HG02840 (cell line): Measurements from ENCODE around the gene TCAF1.
A peak's percentile ranks its signal among the peaks of the same experiment; 100 is the strongest.

Experiments used
- ATAC-seq: cut with Tn5 transposase; IDR thresholded peaks from one replicate; pipeline ENCODE4 v1.9.1; 2021; ENCODE audit warnings: mild to moderate bottlenecking, moderate library complexity, moderate number of reproducible peaks; ENCODE audit not compliant: unreplicated experiment, low FRiP score

The TCAF1 gene

DNA sequence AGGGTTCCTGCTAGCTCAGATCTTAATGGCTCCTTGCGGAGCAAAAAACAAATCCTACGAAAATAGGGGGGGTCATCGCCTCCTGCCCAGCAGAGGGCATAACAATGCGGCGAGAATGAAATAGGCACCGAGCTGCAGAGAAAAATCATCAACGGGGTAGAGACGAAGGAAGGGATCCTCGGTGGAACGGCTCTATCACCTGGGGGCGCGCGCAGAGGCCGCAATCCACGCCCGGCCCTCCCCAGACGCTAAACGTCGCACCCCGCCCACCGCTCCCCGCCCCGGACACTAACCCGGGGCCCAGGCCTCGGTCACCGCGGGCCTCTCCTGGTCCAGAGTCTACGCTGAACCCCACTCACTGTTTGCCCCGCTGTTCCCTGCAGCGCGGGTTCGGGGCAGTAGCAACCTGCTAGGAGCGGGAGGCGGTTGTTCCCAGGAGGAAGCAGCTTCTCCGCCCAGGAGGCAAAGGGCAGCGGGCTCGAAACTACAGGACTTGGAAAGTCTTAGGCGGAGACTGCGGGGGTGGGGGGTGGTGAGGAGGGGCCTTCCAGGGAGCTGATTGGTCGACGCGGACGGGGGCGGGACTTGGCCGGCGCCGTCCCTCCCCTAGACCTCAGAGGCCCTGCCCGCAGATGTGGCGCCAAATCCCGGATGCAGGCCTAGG is at the start of gene TCAF1:
Gene TCAF1 (minus strand): TSS at position 509 of the 664 bp plus-strand sequence. CDS start 25,568 bp downstream, outside the sequence.
- peak; percentile 96 for ATAC-seq

DNA sequence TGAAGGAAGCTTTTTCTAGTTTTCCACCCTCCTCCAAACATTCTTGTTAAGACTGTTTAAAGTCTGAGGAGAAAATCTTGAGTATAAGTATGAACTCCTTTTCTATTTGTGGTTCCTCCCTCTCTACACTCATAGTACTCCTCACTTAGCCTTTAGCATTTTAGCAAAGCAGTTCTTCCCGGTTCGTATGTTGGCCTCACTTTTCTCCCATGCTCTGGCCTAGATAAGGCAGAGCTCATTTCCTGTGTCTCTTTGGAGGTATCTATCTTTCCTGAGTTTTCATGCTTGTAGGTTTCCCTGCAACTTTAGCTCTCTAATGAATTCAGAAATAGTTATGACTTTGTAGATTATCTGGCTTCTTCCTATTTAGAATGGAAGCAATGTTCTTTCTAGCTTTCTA is 46.8 kb upstream of the TCAF1 start:
- no peak for ATAC-seq

DNA sequence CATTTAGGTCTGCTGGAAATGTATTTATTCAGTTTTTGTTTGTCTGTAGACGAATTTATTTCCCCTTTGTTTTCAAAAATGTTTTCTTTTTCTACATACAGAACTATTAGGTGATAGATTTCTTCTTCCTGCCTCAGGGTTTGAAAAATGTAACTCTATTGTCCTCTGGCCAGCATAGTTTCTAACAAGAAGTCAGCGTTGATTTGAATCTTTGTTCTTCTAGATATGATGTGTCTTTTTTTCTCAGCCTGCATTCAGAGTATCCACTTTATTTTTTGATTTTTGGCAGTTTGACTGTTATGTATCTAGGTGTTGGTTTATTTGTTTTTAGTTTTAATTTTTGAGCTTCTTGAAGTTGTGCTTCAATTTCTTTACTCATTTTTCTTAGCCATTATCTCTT is 45.1 kb upstream of the TCAF1 start:
- no peak for ATAC-seq

DNA sequence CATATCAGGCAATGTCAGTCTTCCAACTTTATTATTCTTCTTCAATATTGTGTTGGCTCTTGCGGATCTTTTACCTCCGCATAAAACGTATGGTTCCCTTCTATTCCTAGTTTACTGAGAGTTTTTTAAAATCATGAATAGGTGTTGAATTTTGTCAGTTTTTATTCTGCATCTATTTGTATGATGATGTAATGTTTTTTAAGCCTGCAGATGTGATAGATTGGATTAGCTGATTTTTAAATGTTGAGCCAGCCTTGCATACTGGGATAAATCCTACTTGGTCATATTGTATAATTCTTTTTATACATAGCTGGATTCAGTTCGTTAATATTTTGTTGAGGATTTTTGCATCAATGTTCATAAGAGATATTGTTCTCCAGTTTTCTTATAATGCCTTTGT is 43.4 kb upstream of the TCAF1 start:
- no peak for ATAC-seq

- no peak for ATAC-seq
Observed at GRCh38 chr7:143938379-143939243, 36.6 kb upstream of the TCAF1 start.

GRCh38 chr7:143936087-143937009 is 34.4 kb upstream of the TCAF1 start:
- no peak for ATAC-seq

GRCh38 chr7:143934526-143935325 is 32.8 kb upstream of the TCAF1 start, which contains the start of gene OR2F2:
Gene OR2F2, plus strand, starts transcription at chr7:143935233. Its CDS starts 0 bp downstream, at chr7:143935233.
- ATAC-seq = no peak

DNA sequence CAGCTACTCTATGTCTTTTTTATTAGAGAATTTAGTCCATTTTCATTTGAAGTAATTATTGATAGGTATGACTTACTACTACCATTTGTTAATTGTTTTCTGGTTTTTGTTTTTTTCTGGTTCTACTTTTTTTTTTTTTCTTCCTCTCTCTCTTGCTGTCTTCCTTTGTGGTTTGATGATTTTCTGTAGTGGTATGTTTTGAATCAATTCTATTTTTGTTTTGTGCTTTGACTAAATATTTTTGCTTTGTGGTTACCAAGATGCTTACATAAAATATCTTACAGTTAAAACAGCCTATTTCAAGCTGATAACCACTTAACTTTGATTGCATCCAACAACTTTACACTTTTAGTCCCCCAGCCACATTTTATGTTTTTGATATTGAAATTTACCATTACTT is 29.8 kb upstream of the TCAF1 start:
- no peak for ATAC-seq

DNA sequence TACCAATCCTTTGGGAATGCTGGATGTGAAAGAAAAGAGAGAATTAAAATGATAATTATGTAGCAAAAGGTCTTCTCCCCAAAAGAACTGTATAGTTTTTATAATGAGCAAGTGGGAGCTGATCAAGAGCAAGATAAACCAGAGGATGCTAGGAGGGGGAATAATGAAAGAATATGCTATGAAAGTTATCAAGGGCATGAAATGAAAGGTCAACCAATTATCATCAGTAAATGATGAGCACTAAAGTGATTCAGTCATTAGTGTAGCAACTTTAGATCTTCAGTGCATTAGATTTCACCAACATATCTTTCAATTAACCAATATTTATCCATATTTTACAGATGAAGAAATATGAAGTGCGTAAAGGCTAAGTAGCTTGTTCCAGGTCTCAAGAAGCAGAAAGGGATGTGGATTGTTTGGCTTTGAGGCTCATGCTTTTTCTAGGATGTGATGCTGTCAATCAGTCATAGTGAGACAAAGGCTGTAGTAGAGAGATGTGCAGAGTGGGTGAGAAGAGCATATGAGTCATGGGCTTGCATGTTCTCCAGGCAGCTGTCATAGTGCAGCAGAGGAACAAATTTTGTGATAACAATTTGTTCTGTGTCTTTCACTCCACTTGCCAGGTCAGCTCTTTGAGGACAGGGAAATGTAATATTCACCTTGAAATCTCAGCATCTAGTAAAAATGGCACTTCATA is 27.4 kb upstream of the TCAF1 start:
- no peak for ATAC-seq

- ATAC-seq = no peak
Observed at GRCh38 chr7:143924851-143925250, 22.9 kb upstream of the TCAF1 start.

DNA sequence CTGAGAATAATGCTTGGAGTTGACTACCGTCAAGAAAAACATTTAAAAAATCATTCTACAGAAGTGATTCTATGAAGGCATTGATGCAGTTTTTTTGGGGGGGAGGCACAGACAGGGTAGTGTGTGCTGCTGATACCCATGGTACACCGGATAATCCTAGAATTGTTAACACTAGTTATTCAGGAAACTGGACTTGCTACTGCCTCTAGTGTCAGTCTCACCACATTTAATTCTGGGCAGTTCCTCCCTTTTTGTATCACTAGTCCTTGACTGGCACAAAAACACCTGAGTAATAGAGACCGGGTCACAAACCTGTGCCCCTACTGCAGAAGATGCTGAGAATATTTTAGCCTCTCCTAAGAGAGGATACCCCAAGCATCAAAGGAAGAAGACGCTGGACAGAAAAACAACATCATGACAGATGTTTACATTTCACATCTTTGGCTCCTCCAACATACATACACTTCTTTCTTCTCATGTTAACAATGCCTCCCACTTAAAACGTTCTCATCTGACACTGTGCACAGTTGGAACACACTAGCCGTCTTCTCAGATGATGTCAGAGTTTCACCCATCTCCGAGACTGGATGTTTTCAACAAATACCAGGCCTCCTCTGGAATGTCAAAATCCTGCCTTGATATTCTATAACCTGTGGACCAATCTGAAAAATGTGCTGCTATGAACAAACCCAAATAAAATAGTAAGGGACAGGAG is 13.1 kb upstream of the TCAF1 start:
- no peak for ATAC-seq

DNA sequence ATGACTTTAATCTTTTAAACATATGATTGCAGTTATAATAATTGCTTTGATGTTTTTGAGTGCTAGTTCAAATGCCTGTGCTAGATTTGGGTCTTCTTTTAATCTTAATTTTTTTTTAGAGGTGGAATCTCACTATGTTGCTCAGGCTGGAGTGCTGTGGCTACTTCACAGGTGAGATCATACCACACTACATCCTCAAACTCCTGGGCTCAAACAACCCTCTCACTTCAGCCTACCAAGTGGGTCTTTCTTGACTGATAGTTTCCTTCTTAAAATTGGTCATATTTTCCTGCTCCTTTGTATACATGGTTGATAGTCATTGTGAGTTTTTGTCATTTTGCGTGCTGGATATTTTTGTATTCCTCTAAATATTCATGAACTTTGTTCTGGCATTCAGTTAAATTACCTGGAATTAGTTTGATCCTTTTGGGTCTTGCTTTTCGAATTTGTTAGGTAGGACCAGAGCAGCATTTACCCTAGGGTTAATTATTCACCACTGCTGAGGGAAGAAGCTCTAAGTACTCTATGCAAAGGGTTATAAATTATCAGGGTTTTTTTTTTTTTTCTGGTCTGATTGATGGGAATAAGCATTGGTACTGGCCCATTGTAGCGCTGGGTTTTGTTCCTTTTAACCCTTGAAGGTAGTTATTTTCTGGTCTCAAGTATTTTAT is 12.1 kb upstream of the TCAF1 start:
- ATAC-seq = no peak

DNA sequence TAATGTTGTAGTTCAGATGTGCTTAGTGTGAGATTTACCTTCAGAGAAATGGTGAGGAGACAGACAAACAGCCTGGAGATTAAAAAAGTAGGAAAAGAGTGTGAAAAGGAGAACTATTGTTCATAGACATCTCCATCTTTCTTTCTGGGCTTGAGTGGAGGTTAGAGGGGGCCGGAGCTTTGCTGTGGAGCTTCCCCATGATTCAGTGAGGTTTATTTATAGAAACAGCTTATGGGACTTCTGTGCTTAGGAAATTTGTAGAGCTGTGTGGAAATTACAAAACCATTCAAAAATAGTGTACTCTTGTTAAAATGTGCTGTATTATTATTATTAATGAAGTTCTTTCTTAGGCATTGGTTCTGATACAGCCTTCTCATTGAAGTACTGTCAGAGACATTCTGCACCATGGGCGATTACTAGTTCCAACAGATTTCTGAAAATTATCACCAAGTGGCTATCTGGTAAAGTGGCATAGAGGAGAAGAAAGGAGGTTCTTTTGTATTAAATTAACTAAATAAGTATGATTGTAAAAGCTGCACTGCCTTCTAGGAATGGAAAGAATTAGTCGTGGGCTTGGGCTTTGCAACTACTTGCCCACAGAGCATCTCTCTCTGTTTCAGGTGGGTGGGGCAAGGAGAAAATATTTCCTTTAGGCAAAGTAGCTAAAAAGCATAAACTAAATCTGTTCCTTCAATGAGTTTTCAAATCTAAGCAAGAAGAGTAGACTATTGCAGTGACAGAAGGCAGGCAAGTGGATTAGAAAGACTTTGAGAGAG is 8.7 kb upstream of the TCAF1 start:
- ATAC-seq = no peak

- no peak for ATAC-seq
Observed at GRCh38 chr7:143909863-143910262, 7.9 kb upstream of the TCAF1 start.

DNA sequence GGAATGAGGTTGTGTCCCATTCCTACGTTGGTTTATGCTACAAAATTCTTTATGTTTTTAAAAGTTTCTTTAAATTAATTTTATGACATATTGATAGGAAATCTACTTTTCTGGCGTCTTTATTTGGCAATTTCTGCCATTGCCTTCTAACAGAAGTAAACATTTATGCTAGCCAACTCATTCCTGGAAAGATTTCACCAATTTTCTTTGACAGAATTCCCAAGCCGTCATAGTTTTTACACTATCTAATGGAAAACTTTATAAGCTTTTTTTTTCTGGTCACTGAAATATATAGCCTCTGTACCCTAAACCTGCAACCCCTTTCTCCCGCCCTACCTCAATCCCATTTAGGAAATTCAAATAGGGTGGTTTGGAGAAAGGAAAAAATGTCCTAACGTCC is 6.1 kb upstream of the TCAF1 start:
- no peak for ATAC-seq

- ATAC-seq = no peak
Observed at GRCh38 chr7:143906895-143907294, 4.9 kb upstream of the TCAF1 start.

- no peak for ATAC-seq
Observed at GRCh38 chr7:143906151-143906550, 4.2 kb upstream of the TCAF1 start.
